Medulla oblongata (tissue), 1 donor: ENCODE data around the gene ABHD18.
"Not testable (repeated sequence)": the region's sequence is repeated elsewhere in the genome, so short reads cannot be mapped to it uniquely, and the experiment has no call there.

Experiments used
- DNase-seq: peaks from one replicate; pipeline ENCODE4 v3.0.0-alpha.2; 2015; ENCODE audit errors: extremely low spot score

Gene ABHD18

GRCh38 chr4:128066453-128066820 lies 101.2 kb downstream of the ABHD18 start:
- not testable (repeated sequence) for DNase-seq

GRCh38 chr4:128068918-128069317 lies 103.7 kb downstream of the ABHD18 start:
- no peak for DNase-seq

GRCh38 chr4:128076464-128076863 lies 111.3 kb downstream of the ABHD18 start:
- DNase-seq = no peak
